Body of pancreas (tissue), 4 donors: ENCODE data around the gene GPHB5. TPM values are rescaled to one million over a fixed set of nuclear protein-coding genes. Genes with fewer than 3 reads are reported as not detected.

Source experiments
- ATAC-seq: fragments of 150-250 bp; one replicate; pipeline ENCODE4 v1.9.1; 2016
- DNase-seq, 4 donors: peaks; one replicate each; pipeline ENCODE4 v3.0.0-alpha.2; 2019
- H3K27ac ChIP-seq, 4 donors: fragments of 200-600 bp; sonication (generic); 1 replicate in 3 of 4; 2 replicates in 1 of 4; pipeline versions ENCODE4 v1.5.1 to v1.6.1; 2016 to 2019; ENCODE audit warnings: mild to moderate bottlenecking in 1 of 4, mixed read lengths in 1 of 4, moderate library complexity in 1 of 4
- H3K27me3 ChIP-seq, 2 donors: fragments of 200-600 bp; sonication (generic); one replicate each; pipeline ENCODE4 v1.6.0; 2016; ENCODE audit warnings: mild to moderate bottlenecking in 1 of 2
- H3K36me3 ChIP-seq, 2 donors: fragments of 200-600 bp; sonication (generic); replicated peaks in 1 of 2; 2 replicates each; pipeline ENCODE4 v1.5.1; 2016; ENCODE audit warnings: low read depth in 2 of 2; ENCODE audit not compliant: insufficient read depth in 1 of 2
- H3K4me1 ChIP-seq: fragments of 200-600 bp; sonication (generic); one replicate; pipeline ENCODE4 v1.6.0; 2016
- H3K4me3 ChIP-seq, 2 donors: fragments of 200-600 bp; sonication (generic); 1 replicate in 1 of 2; 2 replicates in 1 of 2; pipeline ENCODE4 v1.5.1; 2016 to 2019
- H3K9me3 ChIP-seq, 3 donors: fragments of 200-600 bp; sonication (generic); 1 replicate in 2 of 3; 2 replicates in 1 of 3; pipeline ENCODE4 v1.5.1; 2016
- POLR2A ChIP-seq, 3 donors: fragments of 450-650 bp; IDR thresholded peaks; one replicate each; pipeline ENCODE4 v1.6.1; 2016; ENCODE audit warnings: antibody characterized with exemption in 3 of 3, mild to moderate bottlenecking in 2 of 3
- WGBS, 2 donors: methylation state at CpG; one replicate each; pipeline ENCODE4 v1.1.5; 2017; 5-methylcytosine and 5-hydroxymethylcytosine counted together
- intact Hi-C: fragments of 100-400 bp; cut with DNase I; formaldehyde crosslinking; loops from one replicate; pipeline ENCODE4 v1.15.1; 2023
- total RNA-seq, 2 donors: library from RNA; depleted of rRNA; stranded (reverse); fragments of >200 nt; gene quantifications; one replicate each; pipeline ENCODE4 v1.1.0, GENCODE V29; 2016
- TF ChIP-seq, protein P1 (sequence below), 7 experiments: fragments of 450-650 bp in 4 of 7; fragments of 200-600 bp in 3 of 7; sonication (generic) in 3 of 7; IDR thresholded peaks; one replicate each; pipeline ENCODE4 v1.5.1; 2016 to 2019; ENCODE audit warnings: antibody characterized with exemption in 7 of 7

The GPHB5 gene, protein sequence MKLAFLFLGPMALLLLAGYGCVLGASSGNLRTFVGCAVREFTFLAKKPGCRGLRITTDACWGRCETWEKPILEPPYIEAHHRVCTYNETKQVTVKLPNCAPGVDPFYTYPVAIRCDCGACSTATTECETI
- not detected for total RNA-seq

GRCh38 chr14:63318835-63319234 is at the start of gene GPHB5:
Gene GPHB5, minus strand, starts transcription at chr14:63318935. Its CDS starts 1,086 bp downstream, at chr14:63317849.
- ATAC-seq (no peak), DNase-seq (no peak)
- Histone ChIP-seq H3K27me3 (no peaks in the 10 kb centered on the region), H3K4me1 (no peaks in the 10 kb centered on the region), H3K9me3 (no peaks in the 10 kb centered on the region), H3K27ac (no peak within 1 kb of the TSS), H3K36me3 (no peaks in the 10 kb centered on the region), H3K4me3 (no peak within 1 kb of the TSS)
- TF ChIP-seq POLR2A (IDR thresholded peaks at IDR 0.05), result no peak
- TF ChIP-seq, protein P1, sequence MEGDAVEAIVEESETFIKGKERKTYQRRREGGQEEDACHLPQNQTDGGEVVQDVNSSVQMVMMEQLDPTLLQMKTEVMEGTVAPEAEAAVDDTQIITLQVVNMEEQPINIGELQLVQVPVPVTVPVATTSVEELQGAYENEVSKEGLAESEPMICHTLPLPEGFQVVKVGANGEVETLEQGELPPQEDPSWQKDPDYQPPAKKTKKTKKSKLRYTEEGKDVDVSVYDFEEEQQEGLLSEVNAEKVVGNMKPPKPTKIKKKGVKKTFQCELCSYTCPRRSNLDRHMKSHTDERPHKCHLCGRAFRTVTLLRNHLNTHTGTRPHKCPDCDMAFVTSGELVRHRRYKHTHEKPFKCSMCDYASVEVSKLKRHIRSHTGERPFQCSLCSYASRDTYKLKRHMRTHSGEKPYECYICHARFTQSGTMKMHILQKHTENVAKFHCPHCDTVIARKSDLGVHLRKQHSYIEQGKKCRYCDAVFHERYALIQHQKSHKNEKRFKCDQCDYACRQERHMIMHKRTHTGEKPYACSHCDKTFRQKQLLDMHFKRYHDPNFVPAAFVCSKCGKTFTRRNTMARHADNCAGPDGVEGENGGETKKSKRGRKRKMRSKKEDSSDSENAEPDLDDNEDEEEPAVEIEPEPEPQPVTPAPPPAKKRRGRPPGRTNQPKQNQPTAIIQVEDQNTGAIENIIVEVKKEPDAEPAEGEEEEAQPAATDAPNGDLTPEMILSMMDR (IDR thresholded peaks at IDR 0.05), result no peak
- intact Hi-C loops, result no loop called here

DNA sequence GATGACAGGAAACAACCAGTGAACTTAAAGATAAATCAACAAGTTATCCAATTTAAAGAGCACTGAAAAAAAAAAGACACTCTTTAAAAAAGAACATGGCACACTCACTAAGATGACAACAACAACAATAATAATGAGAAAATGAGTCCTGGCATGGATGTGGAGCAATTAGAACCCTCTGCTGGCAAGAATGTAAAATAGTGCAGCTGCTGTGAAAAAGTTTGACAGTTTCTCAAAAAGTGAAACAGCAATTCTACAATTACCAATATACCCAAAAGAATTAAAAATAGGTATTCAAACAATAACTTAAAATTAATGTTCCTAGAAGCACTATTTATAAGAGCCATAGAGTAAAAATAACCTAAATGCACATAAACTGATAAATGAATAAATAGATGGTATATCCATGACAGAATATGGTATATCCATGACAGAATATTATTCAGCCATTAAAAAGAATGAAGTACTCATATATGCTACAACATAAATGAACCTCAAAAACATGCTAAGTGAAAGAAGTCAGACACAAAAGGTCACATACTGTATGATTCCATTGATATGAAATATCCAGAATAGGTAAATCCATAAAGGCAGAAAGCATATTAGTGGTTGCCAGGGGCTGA is 49.1 kb upstream of the GPHB5 start:
- Histone ChIP-seq H3K27ac (no peak overlapping the region), H3K4me3 (no peak overlapping the region), H3K9me3 (no peaks in the 10 kb centered on the region), H3K27me3 (no peaks in the 10 kb centered on the region), H3K4me1 (no peaks in the 10 kb centered on the region), H3K36me3 (no peaks in the 10 kb centered on the region)
- TF ChIP-seq, protein P1 (IDR thresholded peaks at IDR 0.05), result no peak
- TF ChIP-seq POLR2A (IDR thresholded peaks at IDR 0.05), result no peak
- ATAC-seq, result no peak
- DNase-seq, result no peak
- intact Hi-C loops, result no loop called here

GRCh38 chr14:63362389-63362819 is 43.7 kb upstream of the GPHB5 start:
- 27 to 30% methylated on average over 8 of the region's 8 CpGs for WGBS, 2 donors
- ATAC-seq, result no peak
- DNase-seq, result no peak
- H3K9me3 ChIP-seq, result no peaks in the 10 kb centered on the region
- H3K27ac ChIP-seq, result peak overlapping the region in 2 of 4 donors; percentile 23 to 59
- intact Hi-C loops, result no loop called here
- H3K4me1 ChIP-seq, result peaks cover 4% of the 10 kb centered on the region
- TF ChIP-seq, protein P1 (IDR thresholded peaks at IDR 0.05), result no peak
- no peak for TF ChIP-seq POLR2A (IDR thresholded peaks at IDR 0.05)
- no peaks in the 10 kb centered on the region for H3K36me3 ChIP-seq
- H3K27me3 ChIP-seq, result no peaks in the 10 kb centered on the region
- no peak overlapping the region for H3K4me3 ChIP-seq

DNA sequence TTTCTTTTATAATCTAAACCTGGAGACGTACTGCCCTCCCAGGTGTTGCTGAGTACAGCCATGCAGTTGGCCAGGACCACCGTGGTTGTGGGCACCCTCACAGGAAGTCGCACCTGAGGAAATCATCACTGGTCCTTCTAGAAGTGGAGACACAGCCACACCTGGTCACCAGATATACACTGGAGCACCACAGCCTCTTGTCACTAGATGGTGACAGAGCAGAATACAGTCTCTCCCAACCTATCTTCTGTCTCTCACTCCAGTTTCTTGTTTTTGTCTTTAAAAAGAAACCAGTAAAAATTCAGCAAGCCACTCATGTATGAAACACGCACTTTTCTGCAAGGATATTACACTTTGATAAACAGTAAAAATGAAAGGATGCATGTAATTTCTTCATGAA is 43.1 kb upstream of the GPHB5 start:
- no peak for ATAC-seq
- WGBS, 2 donors, result 61 to 76% methylated on average over 4 of the region's 4 CpGs

More for the DNA sequence above, 43.1 kb upstream of the GPHB5 start:
- Histone ChIP-seq H3K9me3 (no peaks in the 10 kb centered on the region), H3K27ac (peak overlapping the region in 1 of 4 donors; percentile 59), H3K4me3 (no peak overlapping the region), H3K4me1 (peaks cover 4% of the 10 kb centered on the region), H3K36me3 (no peaks in the 10 kb centered on the region), H3K27me3 (no peaks in the 10 kb centered on the region)
- intact Hi-C loops, result no loop called here
- DNase-seq, result no peak
- TF ChIP-seq, protein P1 (IDR thresholded peaks at IDR 0.05), result no peak
- no peak for TF ChIP-seq POLR2A (IDR thresholded peaks at IDR 0.05)
